ENCODE results near the gene NDUFAF7. TPM values are rescaled to one million over a fixed set of nuclear protein-coding genes. Genes with fewer than 3 reads are reported as not detected.
"Not testable (repeated sequence)": the region's sequence is repeated elsewhere in the genome, so short reads cannot be mapped to it uniquely, and the experiment has no call there.

Gene NDUFAF7
- 10 to 100 TPM; 18.1 to 24.8 TPM for total RNA-seq

GRCh38 chr2:37231241-37232130, at the start of gene NDUFAF7, which contains the start of gene CEBPZ:
Gene NDUFAF7, plus strand, starts transcription at chr2:37231658. Its CDS starts 48 bp downstream, at chr2:37231706.
Gene CEBPZ, minus strand, starts transcription at chr2:37231596. Its CDS starts 29 bp downstream, at chr2:37231567.
- CTCF ChIA-PET, result interaction anchor here (0.6 to 1.8 kb wide), 7 partner anchors 10 to 646 kb away, joined by 3 to 4 read pairs (median 3); no protein-coding TSS in a partner anchor
- DNase-seq (peak; percentile 94), ATAC-seq (peak; percentile 95)
- no peaks in the 10 kb centered on the region for H3K9me3 Mint-ChIP-seq (ENCODE audit: low read depth)
- H3K36me3 Mint-ChIP-seq, result peaks cover 37% of the 10 kb centered on the region
- H3K27ac Mint-ChIP-seq, result no peak within 1 kb of the TSS
- no peak within 1 kb of the TSS for H3K4me3 Mint-ChIP-seq
- peaks cover 37% of the 10 kb centered on the region for H3K4me1 Mint-ChIP-seq
- H3K27me3 Mint-ChIP-seq, result no peaks in the 10 kb centered on the region

- H3K9me3 Mint-ChIP-seq (ENCODE audit: low read depth), result no peaks in the 10 kb centered on the region
- CTCF ChIA-PET, result interaction anchor here (0.5 to 0.8 kb wide), 3 partner anchors 8 to 214 kb away, joined by 3 to 5 read pairs (median 5); no protein-coding TSS in a partner anchor
- DNase-seq, result no peak
- H3K4me3 Mint-ChIP-seq, result no peak overlapping the region
- no peak overlapping the region for H3K27ac Mint-ChIP-seq
- H3K36me3 Mint-ChIP-seq, result no peaks in the 10 kb centered on the region
- peaks cover 8% of the 10 kb centered on the region for H3K4me1 Mint-ChIP-seq
- peaks cover 49% of the 10 kb centered on the region for H3K27me3 Mint-ChIP-seq
- ATAC-seq, result no peak
Observed at GRCh38 chr2:37181726-37182684, 49.5 kb upstream of the NDUFAF7 start.

GRCh38 chr2:37188570-37188969, 42.9 kb upstream of the NDUFAF7 start, which contains the start of gene SULT6B1:
Gene SULT6B1, minus strand, starts transcription at chr2:37188670. Its CDS starts 30 bp downstream, at chr2:37188640.
- H3K27ac Mint-ChIP-seq, result no peak within 1 kb of the TSS
- peaks cover 10% of the 10 kb centered on the region for H3K4me1 Mint-ChIP-seq
- H3K4me3 Mint-ChIP-seq, result no peak within 1 kb of the TSS
- H3K36me3 Mint-ChIP-seq, result no peaks in the 10 kb centered on the region
- H3K27me3 Mint-ChIP-seq, result peaks cover 22% of the 10 kb centered on the region
- CTCF ChIA-PET, result interaction anchor here (1.2 to 1.8 kb wide), 2 partner anchors 10 to 20 kb away, joined by 4 to 6 read pairs; no protein-coding TSS in a partner anchor
- H3K9me3 Mint-ChIP-seq (ENCODE audit: low read depth), result no peaks in the 10 kb centered on the region
- no peak for DNase-seq
- ATAC-seq, result no peak

GRCh38 chr2:37189452-37190153, 41.9 kb upstream of the NDUFAF7 start:
- H3K4me3 Mint-ChIP-seq, result no peak overlapping the region
- no peaks in the 10 kb centered on the region for H3K9me3 Mint-ChIP-seq (ENCODE audit: low read depth)
- no peak for DNase-seq
- no peak overlapping the region for H3K27ac Mint-ChIP-seq
- peaks cover 10% of the 10 kb centered on the region for H3K4me1 Mint-ChIP-seq
- peaks cover 20% of the 10 kb centered on the region for H3K27me3 Mint-ChIP-seq
- CTCF ChIA-PET, result interaction anchor here (0.6 to 1.8 kb wide), 4 partner anchors 7 to 21 kb away, joined by 3 to 6 read pairs (median 4); no protein-coding TSS in a partner anchor
- H3K36me3 Mint-ChIP-seq, result no peaks in the 10 kb centered on the region
- peak; percentile 42 for ATAC-seq

GRCh38 chr2:37190290-37190689, 41.2 kb upstream of the NDUFAF7 start:
- Mint-ChIP-seq H3K27me3 (peaks cover 17% of the 10 kb centered on the region), H3K27ac (no peak overlapping the region), H3K4me3 (no peak overlapping the region), H3K4me1 (peaks cover 11% of the 10 kb centered on the region), H3K9me3 (ENCODE audit: low read depth) (no peaks in the 10 kb centered on the region), H3K36me3 (no peaks in the 10 kb centered on the region)
- CTCF ChIA-PET, result interaction anchor here (0.6 to 1.8 kb wide), 3 partner anchors 8 to 12 kb away, joined by 3 to 6 read pairs (median 5); no protein-coding TSS in a partner anchor
- DNase-seq, result no peak
- ATAC-seq, result no peak

- DNase-seq (no peak), ATAC-seq (no peak)
- peaks cover 12% of the 10 kb centered on the region for H3K27me3 Mint-ChIP-seq
- no peak overlapping the region for H3K27ac Mint-ChIP-seq
- no peak overlapping the region for H3K4me3 Mint-ChIP-seq
- peaks cover 2% of the 10 kb centered on the region for H3K36me3 Mint-ChIP-seq
- CTCF ChIA-PET, result interaction anchor here (0.7 kb wide), 1 partner anchor 825 kb away, joined by 3 read pairs; no protein-coding TSS in a partner anchor
- peaks cover 14% of the 10 kb centered on the region for H3K4me1 Mint-ChIP-seq
- H3K9me3 Mint-ChIP-seq (ENCODE audit: low read depth), result no peaks in the 10 kb centered on the region
Observed at GRCh38 chr2:37191253-37191652, 40.2 kb upstream of the NDUFAF7 start.

- H3K9me3 Mint-ChIP-seq (ENCODE audit: low read depth), result no peaks in the 10 kb centered on the region
- CTCF ChIA-PET, result interaction anchor here (0.7 kb wide), 1 partner anchor 25 kb away, joined by 3 read pairs; no protein-coding TSS in a partner anchor
- ATAC-seq (no peak), DNase-seq (no peak)
- H3K36me3 Mint-ChIP-seq, result peaks cover 4% of the 10 kb centered on the region
- H3K27me3 Mint-ChIP-seq, result peaks cover 8% of the 10 kb centered on the region
- H3K4me3 Mint-ChIP-seq, result no peak overlapping the region
- no peak overlapping the region for H3K27ac Mint-ChIP-seq
- H3K4me1 Mint-ChIP-seq, result peaks cover 15% of the 10 kb centered on the region
Observed at GRCh38 chr2:37191747-37192146, 39.7 kb upstream of the NDUFAF7 start.

GRCh38 chr2:37192551-37192950, 38.9 kb upstream of the NDUFAF7 start:
- H3K36me3 Mint-ChIP-seq, result peaks cover 4% of the 10 kb centered on the region
- DNase-seq, result no peak
- peaks cover 21% of the 10 kb centered on the region for H3K4me1 Mint-ChIP-seq
- ATAC-seq, result no peak
- no peak overlapping the region for H3K4me3 Mint-ChIP-seq
- CTCF ChIA-PET, result interaction anchor here (0.7 kb wide), 1 partner anchor 25 kb away, joined by 3 read pairs; no protein-coding TSS in a partner anchor
- H3K27ac Mint-ChIP-seq, result no peak overlapping the region
- no peaks in the 10 kb centered on the region for H3K9me3 Mint-ChIP-seq (ENCODE audit: low read depth)
- peaks cover 4% of the 10 kb centered on the region for H3K27me3 Mint-ChIP-seq

- Mint-ChIP-seq H3K4me3 (peak overlapping the region; percentile 97), H3K4me1 (peaks cover 30% of the 10 kb centered on the region), H3K36me3 (peaks cover 13% of the 10 kb centered on the region), H3K27ac (peak overlapping the region; percentile 99)
- DNase-seq; H3K9me3 Mint-ChIP-seq (ENCODE audit: low read depth); ATAC-seq; H3K27me3 Mint-ChIP-seq: not testable (repeated sequence)
- CTCF ChIA-PET, result interaction anchor here (1.3 kb wide), 1 partner anchor 39 kb away, joined by 4 read pairs; the partner anchor contains the start of gene EIF2AK2
Observed at GRCh38 chr2:37195862-37196319, 35.6 kb upstream of the NDUFAF7 start.

- Mint-ChIP-seq H3K9me3 (ENCODE audit: low read depth) (no peaks in the 10 kb centered on the region), H3K4me3 (peak within 1 kb of the TSS; percentile 97), H3K4me1 (peaks cover 33% of the 10 kb centered on the region), H3K27me3 (no peaks in the 10 kb centered on the region), H3K27ac (peak within 1 kb of the TSS; percentile 99), H3K36me3 (peaks cover 15% of the 10 kb centered on the region)
- CTCF ChIA-PET, result interaction anchor here (1.3 kb wide), 1 partner anchor 40 kb away, joined by 4 read pairs; the partner anchor contains the start of gene EIF2AK2
- peak; percentile 92 for ATAC-seq
- peak; percentile 92 for DNase-seq
Observed at GRCh38 chr2:37196320-37197195, 34.9 kb upstream of the NDUFAF7 start, which contains the start of gene CEBPZOS. Gene CEBPZOS, plus strand, starts transcription at chr2:37196496. Its CDS starts 3,209 bp downstream, at chr2:37199705.

- Mint-ChIP-seq H3K36me3 (peaks cover 30% of the 10 kb centered on the region), H3K27ac (no peak overlapping the region), H3K4me3 (no peak overlapping the region), H3K4me1 (peaks cover 45% of the 10 kb centered on the region), H3K9me3 (ENCODE audit: low read depth) (no peaks in the 10 kb centered on the region), H3K27me3 (no peaks in the 10 kb centered on the region)
- CTCF ChIA-PET, result interaction anchor here (0.5 to 1.5 kb wide), 5 partner anchors 12 to 72 kb away, joined by 3 to 4 read pairs (median 3); no protein-coding TSS in a partner anchor
- ATAC-seq (no peak), DNase-seq (no peak)
Observed at GRCh38 chr2:37198681-37199065, 32.8 kb upstream of the NDUFAF7 start.

All from activated CD8-positive, alpha-beta memory T cell treated with anti-CD3 and anti-CD28 coated beads, Interleukin-2, amount 10 ng/mL, durations not matched to agents 7 days and 5 days (primary cell).